K562 (cell line): Measurements from ENCODE around the gene KCNK4. TPM values are rescaled to one million over a fixed set of nuclear protein-coding genes. Genes with fewer than 3 reads are reported as not detected.

Experiments used
- ASH1L ChIP-seq: fragments of 450-650 bp; IDR thresholded peaks from 2 replicates; pipeline ENCODE4 v1.6.1; 2018; ENCODE audit warnings: borderline replicate concordance, mild to moderate bottlenecking, low read depth; ENCODE audit not compliant: partially characterized antibody
- ATF3 ChIP-seq, 2 experiments: fragments of 450-650 bp in 1 of 2; sonication (generic) in 1 of 2; formaldehyde crosslinking in 1 of 2; IDR thresholded peaks in 1 of 2; conservative IDR thresholded peaks in 1 of 2; 2 replicates each; pipeline versions ENCODE4 v1.6.1 to v1.8.1; 2016 to 2023; ENCODE audit warnings: mild to moderate bottlenecking in 2 of 2, moderate library complexity in 2 of 2, inconsistent platforms in 1 of 2, missing genetic modification reagents in 1 of 2
- ATF6 ChIP-seq: sonication (generic); formaldehyde crosslinking; IDR thresholded peaks from 2 replicates; pipeline ENCODE4 v1.4.0; 2020; ENCODE audit warnings: mild to moderate bottlenecking, missing genetic modification reagents
- FOXK1 ChIP-seq: sonication (generic); formaldehyde crosslinking; IDR thresholded peaks from 2 replicates; pipeline ENCODE4 v1.8.0; 2022; ENCODE audit warnings: missing genetic modification reagents, mild to moderate bottlenecking, borderline replicate concordance
- GABPA ChIP-seq: fragments of 200-800 bp; sonication (Bioruptor generic); conservative IDR thresholded peaks from 2 replicates; pipeline ENCODE4 v1.6.1; 2016; ENCODE audit warnings: low read depth, missing genetic modification characterization, missing compliant biosample characterization
- HMGXB4 ChIP-seq: sonication (generic); formaldehyde crosslinking; IDR thresholded peaks from 2 replicates; pipeline ENCODE4 v1.8.1; 2023; ENCODE audit warnings: mild to moderate bottlenecking, missing genetic modification reagents
- MITF ChIP-seq: IDR thresholded peaks from 2 replicates; pipeline ENCODE4 v1.6.1; 2014; ENCODE audit warnings: antibody characterized with exemption
- NRF1 ChIP-seq, 2 experiments: fragments of 450-650 bp; IDR thresholded peaks in 1 of 2; conservative IDR thresholded peaks in 1 of 2; 2 replicates each; pipeline ENCODE4 v1.6.1; 2014; ENCODE audit warnings: mild to moderate bottlenecking in 2 of 2
- RBM39 ChIP-seq: fragments of 200-400 bp; formaldehyde crosslinking; optimal IDR thresholded peaks from 2 replicates; pipeline ENCODE3; 2018; ENCODE audit warnings: low read depth, low read length
- SIN3A ChIP-seq, 2 experiments: fragments of 150-350 bp in 1 of 2; IDR thresholded peaks; 2 replicates each; pipeline ENCODE4 v1.6.1; 2011 to 2016; ENCODE audit warnings: borderline replicate concordance in 2 of 2, low read depth in 2 of 2, low read length in 2 of 2, mild to moderate bottlenecking in 2 of 2, moderate library complexity in 2 of 2; ENCODE audit not compliant: control insufficient read depth in 1 of 2
- SLC30A9 ChIP-seq: fragments of 250-450 bp; sonication (Bioruptor Pico); IDR thresholded peaks from 2 replicates; pipeline ENCODE4 v1.8.0; 2022; ENCODE audit warnings: mild to moderate bottlenecking, moderate library complexity
- SMARCA5 ChIP-seq: fragments of 450-650 bp; IDR thresholded peaks from 2 replicates; pipeline ENCODE4 v1.6.1; 2016
- TCF7 ChIP-seq: sonication (generic); IDR thresholded peaks from 2 replicates; pipeline ENCODE4 v1.6.1; 2016; ENCODE audit warnings: antibody characterized with exemption, borderline replicate concordance
- THRB ChIP-seq: fragments of 450-650 bp; formaldehyde crosslinking; conservative IDR thresholded peaks from 2 replicates; pipeline ENCODE4 v1.4.0; 2022; ENCODE audit warnings: mild to moderate bottlenecking, missing genetic modification characterization
- USF1 ChIP-seq: sonication (generic); formaldehyde crosslinking; IDR thresholded peaks from 2 replicates; pipeline ENCODE4 v1.9.0; 2022; ENCODE audit warnings: mild to moderate bottlenecking, missing genetic modification reagents
- ZNF134 ChIP-seq: fragments of 250-450 bp; sonication (Bioruptor Pico); conservative IDR thresholded peaks from 2 replicates; pipeline ENCODE4 v1.4.0; 2020
- ZNF174 ChIP-seq: fragments of 250-450 bp; sonication (Bioruptor Pico); IDR thresholded peaks from 2 replicates; pipeline ENCODE4 v1.4.0; 2020; ENCODE audit warnings: mild to moderate bottlenecking
- polyA plus RNA-seq, 8 experiments: library from polyadenylated mRNA; depleted of rRNA in 4 of 8; stranded (reverse) in 5 of 8; unstranded in 3 of 8; fragments of >200 nt; fragmentation: Nextera tagmentation in 2 of 8; fragmentation: Illumina TruSeq in 1 of 8; extraction: Ambion mirVana in 2 of 8; extraction: Trizol in 1 of 8; gene quantifications; 2 replicates each; pipeline versions ENCODE4 v1.2.1 to v1.2.3, GENCODE V29; 2011 to 2014; ENCODE audit warnings: inconsistent platforms in 1 of 8, missing spikeins in 1 of 8
- total RNA-seq, 7 experiments: library from RNA; depleted of rRNA in 6 of 7; stranded (reverse); fragments of >200 nt in 6 of 7; fragmentation: Illumina TruSeq in 2 of 7; extraction: Trizol in 2 of 7; gene quantifications; 2 replicates each; pipeline versions ENCODE4 v1.2.1 to v1.2.3, GENCODE V29; 2011 to 2021; ENCODE audit warnings: low replicate concordance in 1 of 7

The KCNK4 gene
- total and polyA plus RNA-seq, 9 of the 15 experiments (the other 6 are each of a cell fraction or from before 2014, with no cell fraction given) = not detected

GRCh38 chr11:64246871-64247728 lies 44.0 kb upstream of the KCNK4 start, which contains the start of gene PPP1R14B (continued):
- no peak for TF ChIP-seq ZNF174
- TF ChIP-seq ZNF134 = no peak
- 0 out of 2 replicates have a peak, but pooled peaks have one; percentile 55 for TF ChIP-seq ATF6 (CRISPR knock-in tag)
- TF ChIP-seq TCF7 = 0 out of 2 replicates have a peak, but pooled peaks have one; percentile 29
- peak; percentile 78 for TF ChIP-seq GABPA (tag)
- no peak for TF ChIP-seq SLC30A9 (CRISPR knock-in tag)
- TF ChIP-seq SIN3A (IDR thresholded peaks at IDR 0.05; ENCODE audit: borderline replicate concordance in 2 of 2, control insufficient read depth in 1 of 2, low read depth in 2 of 2, low read length in 2 of 2) = peak; percentile 76 to 78; a peak in 1 of 4 replicates
- TF ChIP-seq NRF1 (conservative IDR thresholded peaks at IDR 0.05 in 1 of 2, IDR thresholded peaks at IDR 0.05 in 1 of 2) = peak; percentile 62 to 73
- peak; percentile 91 for TF ChIP-seq SMARCA5
- TF ChIP-seq FOXK1 (CRISPR knock-in tag) = peak; percentile 72; the same call in 1 of the 2 replicates
- TF ChIP-seq HMGXB4 (CRISPR knock-in tag) = peak; percentile 75; the same call in 1 of the 2 replicates
- TF ChIP-seq RBM39 = peak; percentile 62
- TF ChIP-seq ATF3 (IDR thresholded peaks at IDR 0.05) = no peak
- peak; percentile 72; the same call in 1 of the 2 replicates for TF ChIP-seq ATF3 (CRISPR knock-in tag; conservative IDR thresholded peaks at IDR 0.05)
- no peak for TF ChIP-seq THRB
- no peak for TF ChIP-seq ASH1L
- no peak for TF ChIP-seq MITF
- TF ChIP-seq USF1 (CRISPR knock-in tag) = peak; percentile 69
